ENCODE measurements around the gene NPDC1.

The NPDC1 gene

DNA sequence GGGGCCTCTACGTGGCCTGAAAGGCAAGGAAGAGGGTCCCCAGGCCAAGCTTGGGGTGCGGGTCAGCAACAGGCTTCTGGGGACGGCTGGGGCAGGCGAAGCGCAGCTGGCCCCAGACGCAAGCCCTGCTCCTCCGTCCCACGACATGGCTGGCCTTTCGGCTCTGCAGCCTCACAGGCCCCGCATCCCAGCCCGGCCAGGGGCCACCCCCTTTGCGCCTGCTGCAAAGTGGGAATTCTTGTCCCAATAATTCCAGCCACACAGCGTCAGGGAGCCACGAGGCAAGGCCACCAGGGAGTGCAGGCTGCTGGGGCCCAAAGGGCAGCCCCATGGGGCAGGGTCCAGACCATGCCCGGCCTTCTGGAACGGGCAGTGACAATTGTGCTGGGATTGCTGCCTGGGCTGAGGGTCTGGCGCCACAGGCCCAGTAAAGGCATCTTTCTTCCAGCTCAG is 9.0 kb upstream of the NPDC1 start:
- Histone ChIP-seq H4K20me1 (ENCODE audit: insufficient read depth) (no peaks in the 10 kb centered on the region), H3K4me2 (no peak overlapping the region), H3K4me1 (ENCODE audit: low read depth, poor library complexity, severe bottlenecking) (peaks cover 6% of the 10 kb centered on the region), H3K9ac (no peak overlapping the region), H3K79me2 (ENCODE audit: insufficient read depth, low read depth) (no peaks in the 10 kb centered on the region), H3K36me3 (ENCODE audit: insufficient read depth) (no peaks in the 10 kb centered on the region), H2AFZ (ENCODE audit: low read depth) (no peak overlapping the region), H3K27me3 (ENCODE audit: insufficient read depth, low read depth) (peaks cover 90% of the 10 kb centered on the region), H3K27ac (no peak overlapping the region), H3K4me3 (IDR thresholded peaks at IDR 0.05; ENCODE audit: insufficient read depth, low read depth, low read length) (no peak overlapping the region)
- TF ChIP-seq, protein P1, sequence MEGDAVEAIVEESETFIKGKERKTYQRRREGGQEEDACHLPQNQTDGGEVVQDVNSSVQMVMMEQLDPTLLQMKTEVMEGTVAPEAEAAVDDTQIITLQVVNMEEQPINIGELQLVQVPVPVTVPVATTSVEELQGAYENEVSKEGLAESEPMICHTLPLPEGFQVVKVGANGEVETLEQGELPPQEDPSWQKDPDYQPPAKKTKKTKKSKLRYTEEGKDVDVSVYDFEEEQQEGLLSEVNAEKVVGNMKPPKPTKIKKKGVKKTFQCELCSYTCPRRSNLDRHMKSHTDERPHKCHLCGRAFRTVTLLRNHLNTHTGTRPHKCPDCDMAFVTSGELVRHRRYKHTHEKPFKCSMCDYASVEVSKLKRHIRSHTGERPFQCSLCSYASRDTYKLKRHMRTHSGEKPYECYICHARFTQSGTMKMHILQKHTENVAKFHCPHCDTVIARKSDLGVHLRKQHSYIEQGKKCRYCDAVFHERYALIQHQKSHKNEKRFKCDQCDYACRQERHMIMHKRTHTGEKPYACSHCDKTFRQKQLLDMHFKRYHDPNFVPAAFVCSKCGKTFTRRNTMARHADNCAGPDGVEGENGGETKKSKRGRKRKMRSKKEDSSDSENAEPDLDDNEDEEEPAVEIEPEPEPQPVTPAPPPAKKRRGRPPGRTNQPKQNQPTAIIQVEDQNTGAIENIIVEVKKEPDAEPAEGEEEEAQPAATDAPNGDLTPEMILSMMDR (conservative IDR thresholded peaks at IDR 0.05; ENCODE audit: low read depth, low read length) = no peak

DNA sequence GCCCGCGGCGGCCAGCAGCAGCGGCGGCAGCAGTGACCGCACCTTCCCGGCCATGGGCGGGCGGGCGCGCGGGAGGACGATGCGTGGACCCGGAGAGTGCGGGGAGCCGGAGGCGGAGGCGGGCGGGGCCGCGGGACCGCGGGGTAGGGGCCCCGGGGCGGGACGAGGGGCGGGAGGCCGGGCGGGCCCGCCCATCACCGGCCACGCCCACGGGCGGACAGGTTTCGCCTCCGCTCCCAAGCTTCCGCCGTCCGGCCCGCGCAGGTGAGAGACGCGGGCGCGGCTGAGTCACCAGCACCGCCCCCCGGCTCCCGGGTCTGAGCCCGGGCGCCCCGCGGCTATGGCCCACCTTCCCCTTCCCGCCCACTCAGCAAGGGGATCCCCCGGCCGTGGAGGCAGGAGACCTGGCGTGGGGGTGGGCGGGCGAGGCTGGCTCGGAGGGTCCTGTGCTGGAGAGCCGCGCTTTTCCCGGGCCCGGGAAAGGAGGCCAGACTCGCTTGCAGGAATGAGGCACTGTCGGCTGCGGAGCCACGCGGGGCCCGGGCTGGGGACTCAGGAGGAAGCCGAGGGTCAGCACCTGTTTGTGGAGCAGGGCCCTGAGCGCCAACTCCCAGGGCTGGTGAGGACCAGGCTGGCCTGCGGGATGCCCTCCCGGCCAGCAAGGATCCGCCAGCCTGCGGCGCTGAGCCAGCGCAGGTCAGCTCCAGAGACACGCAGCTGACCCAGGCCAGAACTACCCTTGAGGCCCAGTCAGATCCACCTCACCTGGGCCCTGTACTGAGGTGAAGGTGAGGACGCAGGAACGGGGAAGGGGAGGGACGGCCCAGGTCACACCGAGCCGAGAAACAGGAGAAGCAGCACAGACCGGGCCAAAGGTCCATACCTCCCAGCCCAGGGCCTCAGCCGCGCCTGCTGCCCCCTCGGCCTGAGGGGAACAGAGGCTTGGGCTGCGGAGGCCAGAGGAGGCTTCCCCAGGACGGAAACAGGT is 8.3 kb upstream of the NPDC1 start, which contains the start of gene ENTPD2:
ENTPD2 (minus strand) TSS at position 118 of the 988 bp plus-strand sequence; CDS start at position 54, 64 bp downstream.
- no peak within 1 kb of the TSS for H3K27ac ChIP-seq
- H3K79me2 ChIP-seq (ENCODE audit: insufficient read depth, low read depth) = no peaks in the 10 kb centered on the region
- no peak within 1 kb of the TSS for H3K9ac ChIP-seq
- no peak within 1 kb of the TSS for H3K4me2 ChIP-seq
- TF ChIP-seq, protein P1 (conservative IDR thresholded peaks at IDR 0.05; ENCODE audit: low read depth, low read length) = no peak
- no peak within 1 kb of the TSS for H3K4me3 ChIP-seq (IDR thresholded peaks at IDR 0.05; ENCODE audit: insufficient read depth, low read depth, low read length)
- peaks cover 6% of the 10 kb centered on the region for H3K4me1 ChIP-seq (ENCODE audit: low read depth, poor library complexity, severe bottlenecking)
- no peaks in the 10 kb centered on the region for H4K20me1 ChIP-seq (ENCODE audit: insufficient read depth)
- H2AFZ ChIP-seq (ENCODE audit: low read depth) = peak within 1 kb of the TSS; percentile 14
- H3K36me3 ChIP-seq (ENCODE audit: insufficient read depth) = no peaks in the 10 kb centered on the region
- H3K27me3 ChIP-seq (ENCODE audit: insufficient read depth, low read depth) = peaks cover 91% of the 10 kb centered on the region

DNA sequence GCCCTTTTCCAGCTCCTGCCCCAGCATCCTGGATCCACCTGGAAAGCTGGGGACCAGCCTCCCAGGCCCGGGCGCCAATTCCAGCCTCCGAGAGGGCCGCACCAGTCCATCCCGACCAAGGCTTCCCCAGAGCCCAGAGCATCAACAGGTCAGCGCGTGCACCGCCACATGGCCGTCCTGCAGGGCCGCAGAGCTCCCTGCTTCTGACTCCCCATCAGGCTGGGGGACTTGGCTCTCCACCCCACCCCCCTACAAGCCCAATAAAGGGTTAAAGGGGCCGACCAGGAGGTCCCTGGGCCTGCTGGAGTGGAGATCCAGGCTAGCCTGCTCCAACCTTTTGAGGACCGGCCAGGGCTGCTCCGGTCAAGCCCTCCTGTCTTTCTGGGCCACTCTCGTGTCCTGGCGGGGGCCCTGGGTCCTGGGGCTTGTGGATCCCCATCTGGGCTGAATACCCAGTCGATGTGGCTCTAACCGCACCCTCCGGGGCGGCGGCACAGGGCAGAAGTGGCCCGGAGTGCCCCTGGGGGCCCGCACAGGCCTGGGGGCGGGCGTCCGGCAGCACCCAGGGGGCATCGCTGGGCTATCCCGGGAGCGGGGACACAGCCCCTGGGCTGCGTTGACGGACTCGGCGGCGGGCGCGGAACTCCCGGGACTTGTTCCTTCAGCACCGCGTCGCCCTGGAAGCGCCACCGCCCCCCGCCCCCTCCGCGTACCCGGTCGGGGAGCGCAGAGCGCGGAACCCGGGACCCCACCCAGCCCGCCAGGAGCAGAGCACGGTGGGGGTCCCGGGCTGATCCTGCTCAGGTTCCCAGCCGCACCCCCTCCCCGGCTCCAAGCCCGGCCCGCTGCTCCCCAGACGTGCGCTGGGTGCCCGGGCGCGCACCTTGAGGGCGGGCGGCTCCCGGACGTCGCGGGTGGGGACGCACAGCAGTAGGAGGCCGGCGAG is 7.3 kb upstream of the NPDC1 start:
- H3K4me3 ChIP-seq (IDR thresholded peaks at IDR 0.05; ENCODE audit: insufficient read depth, low read depth, low read length) = no peak overlapping the region

DNA sequence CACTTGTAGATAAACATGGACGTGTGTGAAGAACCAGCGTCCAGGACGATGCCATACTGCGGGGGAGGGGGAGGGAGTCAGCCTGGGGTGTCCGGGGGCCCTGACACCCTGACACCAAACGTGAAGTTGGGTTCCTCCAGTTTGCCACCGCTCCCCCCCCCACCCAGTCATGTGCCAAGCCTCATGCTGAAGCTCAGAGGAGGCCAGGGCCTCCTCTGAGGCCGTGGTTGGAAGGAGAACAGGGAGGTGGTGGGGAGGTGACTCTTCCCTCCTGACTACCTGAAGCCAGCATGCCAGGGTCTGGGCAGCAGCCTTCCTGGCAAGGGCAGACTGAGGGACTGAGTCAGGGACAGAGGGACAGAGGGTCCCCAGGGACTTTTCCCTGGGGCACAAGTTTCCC is 6.3 kb upstream of the NPDC1 start:
- Histone ChIP-seq H3K4me1 (ENCODE audit: low read depth, poor library complexity, severe bottlenecking) (peaks cover 2% of the 10 kb centered on the region), H4K20me1 (ENCODE audit: insufficient read depth) (no peaks in the 10 kb centered on the region), H3K36me3 (ENCODE audit: insufficient read depth) (no peaks in the 10 kb centered on the region), H3K4me2 (no peak overlapping the region), H3K4me3 (IDR thresholded peaks at IDR 0.05; ENCODE audit: insufficient read depth, low read depth, low read length) (no peak overlapping the region), H3K9ac (no peak overlapping the region), H3K79me2 (ENCODE audit: insufficient read depth, low read depth) (no peaks in the 10 kb centered on the region), H3K27me3 (ENCODE audit: insufficient read depth, low read depth) (peaks cover 86% of the 10 kb centered on the region), H2AFZ (ENCODE audit: low read depth) (no peak overlapping the region), H3K27ac (no peak overlapping the region)
- TF ChIP-seq, protein P1 (conservative IDR thresholded peaks at IDR 0.05; ENCODE audit: low read depth, low read length) = no peak

More for the DNA sequence above, 7.3 kb upstream of the NPDC1 start:
- Histone ChIP-seq H3K9ac (no peak overlapping the region), H3K27me3 (ENCODE audit: insufficient read depth, low read depth) (peaks cover 86% of the 10 kb centered on the region), H4K20me1 (ENCODE audit: insufficient read depth) (no peaks in the 10 kb centered on the region), H2AFZ (ENCODE audit: low read depth) (peak overlapping the region; percentile 14; the same call in 1 of the 2 replicates), H3K27ac (no peak overlapping the region), H3K4me1 (ENCODE audit: low read depth, poor library complexity, severe bottlenecking) (peaks cover 6% of the 10 kb centered on the region), H3K79me2 (ENCODE audit: insufficient read depth, low read depth) (no peaks in the 10 kb centered on the region), H3K36me3 (ENCODE audit: insufficient read depth) (no peaks in the 10 kb centered on the region), H3K4me2 (no peak overlapping the region)
- TF ChIP-seq, protein P1 (conservative IDR thresholded peaks at IDR 0.05; ENCODE audit: low read depth, low read length) = no peak
